Naive thymus-derived CD8-positive, alpha-beta T cell (primary cell): ENCODE measurements around the gene USP36. TPM values are rescaled to one million over a fixed set of nuclear protein-coding genes. Genes with fewer than 3 reads are reported as not detected.
A peak's percentile ranks its signal among the peaks of the same experiment; 100 is the strongest.

Experiments used
- ATAC-seq, 2 donors: fragments of 150-1000 bp; cut with Tn5 transposase in 1 of 2; sonication (Bioruptor Pico), chemical (Tn5 transposase) in 1 of 2; 1 replicate in 1 of 2; 2 replicates in 1 of 2; pipeline ENCODE4 v1.10.0; 2021; ENCODE audit warnings: mild to moderate bottlenecking in 2 of 2, moderate library complexity in 2 of 2
- POLR2A ChIA-PET: fragments of 350-600 bp; sonication (Branson Sonifier 250); formaldehyde crosslinking; loops from one replicate; lab custom pipeline; 2021; ENCODE audit warnings: antibody characterized with exemption; lab: Charles Lee
- DNase-seq, 10 donors: peaks; one replicate each; pipeline versions ENCODE4 v3.0.0 to v3.0.0-alpha.2; 2020 to 2022
- H3K27ac Mint-ChIP-seq, 10 donors: one replicate each; pipeline ENCODE4 v1.8.0; 2020 to 2022; ENCODE audit warnings: mild to moderate bottlenecking in 10 of 10, mixed read lengths in 10 of 10, moderate library complexity in 4 of 10, inconsistent platforms in 1 of 10
- H3K27me3 Mint-ChIP-seq, 5 donors: one replicate each; pipeline ENCODE4 v1.8.0; 2021 to 2022; ENCODE audit warnings: mixed read lengths in 5 of 5
- H3K36me3 Mint-ChIP-seq, 3 donors: one replicate each; pipeline ENCODE4 v1.8.0; 2020 to 2022; ENCODE audit warnings: mixed read lengths in 3 of 3, mild to moderate bottlenecking in 2 of 3, inconsistent platforms in 1 of 3
- H3K4me1 Mint-ChIP-seq, 4 donors: one replicate each; pipeline ENCODE4 v1.8.0; 2021 to 2022; ENCODE audit warnings: mixed read lengths in 4 of 4
- H3K4me3 Mint-ChIP-seq, 10 donors: one replicate each; pipeline ENCODE4 v1.8.0; 2020 to 2022; ENCODE audit warnings: mild to moderate bottlenecking in 10 of 10, mixed read lengths in 10 of 10, moderate library complexity in 6 of 10, inconsistent platforms in 1 of 10
- H3K9me3 Mint-ChIP-seq, 9 donors: one replicate each; pipeline ENCODE4 v1.8.0; 2020 to 2022; ENCODE audit warnings: mixed read lengths in 9 of 9, mild to moderate bottlenecking in 3 of 9, inconsistent platforms in 1 of 9, moderate library complexity in 1 of 9
- polyA plus RNA-seq, 3 donors: library from polyadenylated mRNA; unstranded; fragments of 300-500 nt; fragmentation: Illumina TruSeq; gene quantifications; one replicate each; pipeline ENCODE4 v1.2.3, GENCODE V29; 2021
- total RNA-seq, 8 experiments: library from RNA in 2 of 8; stranded (reverse) in 2 of 8; gene quantifications; one replicate each; pipeline ENCODE4 v1.2.3 and lab custom pipeline; 2021 to 2026

USP36 gene
- total and polyA plus RNA-seq, 5 experiments from 2014 or later, result 27.5 to 156 (median 45.1) TPM

- ATAC-seq (no peak), DNase-seq (no peak)
- POLR2A ChIA-PET, result interaction anchor here (0.7 to 2.0 kb wide), 5 partner anchors 8 to 310 kb away, joined by 3 to 7 read pairs (median 6); no protein-coding TSS in a partner anchor
- H3K9me3 Mint-ChIP-seq, result no peaks in the 10 kb centered on the region
- peaks cover 36 to 72% (median 61%) of the 10 kb centered on the region in 4 donors for H3K4me1 Mint-ChIP-seq
- peak overlapping the region in 8 of 10 donors; percentile 3 to 87 (median 44) for H3K27ac Mint-ChIP-seq
- peaks cover 7 to 61% (median 45%) of the 10 kb centered on the region in 3 donors for H3K36me3 Mint-ChIP-seq
- no peaks in the 10 kb centered on the region for H3K27me3 Mint-ChIP-seq
- H3K4me3 Mint-ChIP-seq, result no peak overlapping the region
Measured at GRCh38 chr17:78794864-78795640, 45.6 kb downstream of the USP36 start.

GRCh38 chr17:78794399-78794798 lies 46.2 kb downstream of the USP36 start:
- POLR2A ChIA-PET, result interaction anchor here (0.7 to 2.0 kb wide), 3 partner anchors 9 to 309 kb away, joined by 4 to 7 read pairs (median 6); no protein-coding TSS in a partner anchor
- peak overlapping the region in 8 of 10 donors; percentile 12 to 91 (median 72) for H3K27ac Mint-ChIP-seq
- H3K4me3 Mint-ChIP-seq, result peak overlapping the region in 1 of 10 donors; percentile 49
- DNase-seq, result no peak
- H3K27me3 Mint-ChIP-seq, result no peaks in the 10 kb centered on the region
- ATAC-seq, result no peak
- peaks cover 7 to 55% (median 41%) of the 10 kb centered on the region in 3 donors for H3K36me3 Mint-ChIP-seq
- H3K9me3 Mint-ChIP-seq, result no peaks in the 10 kb centered on the region
- H3K4me1 Mint-ChIP-seq, result peaks cover 36 to 73% (median 63%) of the 10 kb centered on the region in 4 donors

GRCh38 chr17:78793968-78794367 lies 46.6 kb downstream of the USP36 start:
- H3K4me1 Mint-ChIP-seq, result peaks cover 33 to 72% (median 63%) of the 10 kb centered on the region in 4 donors
- H3K27me3 Mint-ChIP-seq, result no peaks in the 10 kb centered on the region
- POLR2A ChIA-PET, result interaction anchor here (0.6 to 2.0 kb wide), 3 partner anchors 9 to 37 kb away, joined by 4 to 6 read pairs (median 4); no protein-coding TSS in a partner anchor
- ATAC-seq, result no peak
- H3K27ac Mint-ChIP-seq, result peak overlapping the region; percentile 16 to 91 (median 77)
- peak overlapping the region in 2 of 10 donors; percentile 12 to 49 for H3K4me3 Mint-ChIP-seq
- DNase-seq, result no peak
- H3K36me3 Mint-ChIP-seq, result peaks cover 4 to 51% (median 37%) of the 10 kb centered on the region in 3 donors
- no peaks in the 10 kb centered on the region for H3K9me3 Mint-ChIP-seq

GRCh38 chr17:78793415-78793814 lies 47.2 kb downstream of the USP36 start:
- H3K27ac Mint-ChIP-seq, result peak overlapping the region; percentile 49 to 91 (median 78)
- DNase-seq, result no peak
- no peaks in the 10 kb centered on the region for H3K9me3 Mint-ChIP-seq
- peak overlapping the region in 3 of 10 donors; percentile 12 to 68 (median 15) for H3K4me3 Mint-ChIP-seq
- peaks cover 28 to 72% (median 61%) of the 10 kb centered on the region in 4 donors for H3K4me1 Mint-ChIP-seq
- no peak for ATAC-seq
- H3K36me3 Mint-ChIP-seq, result peaks cover 0 to 45% (median 31%) of the 10 kb centered on the region in 3 donors
- no peaks in the 10 kb centered on the region for H3K27me3 Mint-ChIP-seq
- POLR2A ChIA-PET, result interaction anchor here (0.6 to 1.8 kb wide), 4 partner anchors 9 to 38 kb away, joined by 3 to 4 read pairs (median 4); no protein-coding TSS in a partner anchor

GRCh38 chr17:78791840-78792709 lies 48.5 kb downstream of the USP36 start:
- peaks cover 28 to 77% (median 66%) of the 10 kb centered on the region in 4 donors for H3K4me1 Mint-ChIP-seq
- peaks cover 0 to 32% (median 27%) of the 10 kb centered on the region in 3 donors for H3K36me3 Mint-ChIP-seq
- H3K27ac Mint-ChIP-seq, result peak overlapping the region; percentile 81 to 98 (median 98)
- H3K27me3 Mint-ChIP-seq, result no peaks in the 10 kb centered on the region
- POLR2A ChIA-PET, result interaction anchor here (0.8 to 4.1 kb wide), 4 partner anchors 10 to 71 kb away, joined by 3 to 49 read pairs (median 9); no protein-coding TSS in a partner anchor
- peak overlapping the region in 4 of 10 donors; percentile 12 to 63 (median 34) for H3K4me3 Mint-ChIP-seq
- ATAC-seq, result no peak
- no peaks in the 10 kb centered on the region for H3K9me3 Mint-ChIP-seq
- DNase-seq, result no peak

- POLR2A ChIA-PET, result interaction anchor here (0.6 to 4.1 kb wide), 13 partner anchors 10 to 63 kb away, joined by 3 to 49 read pairs (median 6); partner anchors contain the start of genes CYTH1 and USP36
- peaks cover 25 to 78% (median 73%) of the 10 kb centered on the region in 4 donors for H3K4me1 Mint-ChIP-seq
- no peaks in the 10 kb centered on the region for H3K27me3 Mint-ChIP-seq
- H3K4me3 Mint-ChIP-seq, result peak overlapping the region in 7 of 10 donors; percentile 7 to 83 (median 39)
- peaks cover 0 to 17% (median 13%) of the 10 kb centered on the region in 3 donors for H3K36me3 Mint-ChIP-seq
- H3K9me3 Mint-ChIP-seq, result no peaks in the 10 kb centered on the region
- no peak for ATAC-seq
- no peak for DNase-seq
- peak overlapping the region; percentile 88 to 98 (median 98) for H3K27ac Mint-ChIP-seq
Measured at GRCh38 chr17:78790552-78790951, 50.1 kb downstream of the USP36 start.

GRCh38 chr17:78789663-78790181 lies 50.9 kb downstream of the USP36 start:
- ATAC-seq (peak; percentile 81 to 86), DNase-seq (peak; percentile 49 to 91 (median 78))
- peaks cover 0 to 13% (median 10%) of the 10 kb centered on the region in 3 donors for H3K36me3 Mint-ChIP-seq
- peak overlapping the region; percentile 88 to 98 (median 98) for H3K27ac Mint-ChIP-seq
- peaks cover 27 to 83% (median 79%) of the 10 kb centered on the region in 4 donors for H3K4me1 Mint-ChIP-seq
- H3K9me3 Mint-ChIP-seq, result no peaks in the 10 kb centered on the region
- H3K27me3 Mint-ChIP-seq, result no peaks in the 10 kb centered on the region
- H3K4me3 Mint-ChIP-seq, result peak overlapping the region; percentile 42 to 85 (median 69)
- POLR2A ChIA-PET, result interaction anchor here (0.6 to 4.1 kb wide), 21 partner anchors 9 to 1010 kb away, joined by 3 to 49 read pairs (median 5); partner anchors contain the start of genes CYTH1 and USP36

GRCh38 chr17:78789149-78789662 lies 51.4 kb downstream of the USP36 start:
- no peaks in the 10 kb centered on the region for H3K9me3 Mint-ChIP-seq
- DNase-seq (peak in 1 of 10 donors; percentile 30), ATAC-seq (peak in 1 of 2 donors; percentile 67)
- peaks cover 0 to 10% (median 5%) of the 10 kb centered on the region in 3 donors for H3K36me3 Mint-ChIP-seq
- H3K27me3 Mint-ChIP-seq, result no peaks in the 10 kb centered on the region
- POLR2A ChIA-PET, result interaction anchor here (0.6 to 4.1 kb wide), 21 partner anchors 8 to 1011 kb away, joined by 3 to 49 read pairs (median 5); partner anchors contain the start of genes CYTH1 and USP36
- H3K27ac Mint-ChIP-seq, result peak overlapping the region; percentile 88 to 98 (median 98)
- H3K4me3 Mint-ChIP-seq, result peak overlapping the region; percentile 42 to 85 (median 69)
- H3K4me1 Mint-ChIP-seq, result peaks cover 27 to 85% (median 78%) of the 10 kb centered on the region in 4 donors

GRCh38 chr17:78788451-78788850 lies 52.2 kb downstream of the USP36 start:
- DNase-seq, result no peak
- peak overlapping the region in 7 of 10 donors; percentile 36 to 85 (median 59) for H3K4me3 Mint-ChIP-seq
- H3K4me1 Mint-ChIP-seq, result peaks cover 26 to 84% (median 79%) of the 10 kb centered on the region in 4 donors
- no peaks in the 10 kb centered on the region for H3K9me3 Mint-ChIP-seq
- POLR2A ChIA-PET, result interaction anchor here (0.9 to 4.1 kb wide), 5 partner anchors 14 to 74 kb away, joined by 4 to 49 read pairs (median 5); no protein-coding TSS in a partner anchor
- peak overlapping the region in 9 of 10 donors; percentile 46 to 98 (median 97) for H3K27ac Mint-ChIP-seq
- H3K27me3 Mint-ChIP-seq, result no peaks in the 10 kb centered on the region
- ATAC-seq, result no peak
- peaks cover 0 to 5% (median 2%) of the 10 kb centered on the region in 3 donors for H3K36me3 Mint-ChIP-seq

- peak overlapping the region in 9 of 10 donors; percentile 50 to 94 (median 89) for H3K27ac Mint-ChIP-seq
- DNase-seq (no peak), ATAC-seq (no peak)
- POLR2A ChIA-PET, result no interaction called here
- H3K9me3 Mint-ChIP-seq, result no peaks in the 10 kb centered on the region
- H3K36me3 Mint-ChIP-seq, result peaks cover 0 to 2% (median 0%) of the 10 kb centered on the region in 3 donors
- peak overlapping the region in 7 of 10 donors; percentile 5 to 55 (median 33) for H3K4me3 Mint-ChIP-seq
- no peaks in the 10 kb centered on the region for H3K27me3 Mint-ChIP-seq
- H3K4me1 Mint-ChIP-seq, result peaks cover 24 to 84% (median 77%) of the 10 kb centered on the region in 4 donors
Measured at GRCh38 chr17:78787444-78787843, 53.2 kb downstream of the USP36 start.

- H3K27me3 Mint-ChIP-seq, result no peaks in the 10 kb centered on the region
- POLR2A ChIA-PET, result interaction anchor here (0.8 to 9.4 kb wide), 10 partner anchors 9 to 71 kb away, joined by 3 to 188 read pairs (median 6); no protein-coding TSS in a partner anchor
- no peak for ATAC-seq
- peaks cover 17 to 72% (median 63%) of the 10 kb centered on the region in 4 donors for H3K4me1 Mint-ChIP-seq
- no peak for DNase-seq
- no peaks in the 10 kb centered on the region for H3K36me3 Mint-ChIP-seq
- no peaks in the 10 kb centered on the region for H3K9me3 Mint-ChIP-seq
- peak overlapping the region in 9 of 10 donors; percentile 79 to 91 (median 86) for H3K27ac Mint-ChIP-seq
- H3K4me3 Mint-ChIP-seq, result peak overlapping the region; percentile 10 to 82 (median 62)
Measured at GRCh38 chr17:78785663-78786057, 55.0 kb downstream of the USP36 start.
